Dermis blood vessel endothelial cell (primary cell): ENCODE results near the gene MYBPC1. TPM values are rescaled to one million over a fixed set of nuclear protein-coding genes. Genes with fewer than 3 reads are reported as not detected.
A peak's percentile ranks its signal among the peaks of the same experiment; 100 is the strongest.
"Not testable (repeated sequence)": the region's sequence is repeated elsewhere in the genome, so short reads cannot be mapped to it uniquely, and the experiment has no call there.

Experiments used
- DNase-seq: peaks from one replicate; pipeline ENCODE4 v3.0.0; 2010
- total RNA-seq: library from RNA; depleted of rRNA; stranded (reverse); fragments of >200 nt; gene quantifications from 2 replicates; pipeline ENCODE4 v1.2.3, GENCODE V29; 2014

MYBPC1 gene, protein sequence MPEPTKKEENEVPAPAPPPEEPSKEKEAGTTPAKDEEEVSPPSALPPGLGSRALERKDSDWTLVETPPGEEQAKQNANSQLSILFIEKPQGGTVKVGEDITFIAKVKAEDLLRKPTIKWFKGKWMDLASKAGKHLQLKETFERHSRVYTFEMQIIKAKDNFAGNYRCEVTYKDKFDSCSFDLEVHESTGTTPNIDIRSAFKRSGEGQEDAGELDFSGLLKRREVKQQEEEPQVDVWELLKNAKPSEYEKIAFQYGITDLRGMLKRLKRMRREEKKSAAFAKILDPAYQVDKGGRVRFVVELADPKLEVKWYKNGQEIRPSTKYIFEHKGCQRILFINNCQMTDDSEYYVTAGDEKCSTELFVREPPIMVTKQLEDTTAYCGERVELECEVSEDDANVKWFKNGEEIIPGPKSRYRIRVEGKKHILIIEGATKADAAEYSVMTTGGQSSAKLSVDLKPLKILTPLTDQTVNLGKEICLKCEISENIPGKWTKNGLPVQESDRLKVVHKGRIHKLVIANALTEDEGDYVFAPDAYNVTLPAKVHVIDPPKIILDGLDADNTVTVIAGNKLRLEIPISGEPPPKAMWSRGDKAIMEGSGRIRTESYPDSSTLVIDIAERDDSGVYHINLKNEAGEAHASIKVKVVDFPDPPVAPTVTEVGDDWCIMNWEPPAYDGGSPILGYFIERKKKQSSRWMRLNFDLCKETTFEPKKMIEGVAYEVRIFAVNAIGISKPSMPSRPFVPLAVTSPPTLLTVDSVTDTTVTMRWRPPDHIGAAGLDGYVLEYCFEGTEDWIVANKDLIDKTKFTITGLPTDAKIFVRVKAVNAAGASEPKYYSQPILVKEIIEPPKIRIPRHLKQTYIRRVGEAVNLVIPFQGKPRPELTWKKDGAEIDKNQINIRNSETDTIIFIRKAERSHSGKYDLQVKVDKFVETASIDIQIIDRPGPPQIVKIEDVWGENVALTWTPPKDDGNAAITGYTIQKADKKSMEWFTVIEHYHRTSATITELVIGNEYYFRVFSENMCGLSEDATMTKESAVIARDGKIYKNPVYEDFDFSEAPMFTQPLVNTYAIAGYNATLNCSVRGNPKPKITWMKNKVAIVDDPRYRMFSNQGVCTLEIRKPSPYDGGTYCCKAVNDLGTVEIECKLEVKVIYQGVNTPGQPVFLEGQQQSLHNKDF
- not detected in 2 replicates for total RNA-seq

DNA sequence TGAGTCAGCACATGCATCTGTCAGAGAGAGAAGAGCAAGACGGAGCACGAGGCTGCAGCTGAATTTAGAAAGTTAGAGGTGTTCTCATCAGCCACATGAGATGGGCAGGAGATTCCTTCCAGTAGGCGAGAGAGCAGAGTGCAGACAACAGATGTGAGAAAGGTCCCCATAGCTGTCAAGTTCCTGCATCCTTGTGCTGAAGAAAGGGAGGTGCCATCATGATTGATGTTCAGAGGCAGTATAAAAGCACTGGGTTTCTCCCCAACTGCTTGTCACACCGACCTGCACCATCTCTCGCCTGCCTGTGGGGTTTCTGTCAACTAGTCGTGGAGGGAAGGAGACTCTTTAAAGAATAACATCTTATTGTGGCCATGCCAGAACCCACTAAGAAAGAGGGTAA, at the start of gene MYBPC1:
TSS of gene MYBPC1 (plus strand) at position 272 of the 400 bp plus-strand sequence. CDS start at position 372, 100 bp downstream.
- no peak for DNase-seq

DNA sequence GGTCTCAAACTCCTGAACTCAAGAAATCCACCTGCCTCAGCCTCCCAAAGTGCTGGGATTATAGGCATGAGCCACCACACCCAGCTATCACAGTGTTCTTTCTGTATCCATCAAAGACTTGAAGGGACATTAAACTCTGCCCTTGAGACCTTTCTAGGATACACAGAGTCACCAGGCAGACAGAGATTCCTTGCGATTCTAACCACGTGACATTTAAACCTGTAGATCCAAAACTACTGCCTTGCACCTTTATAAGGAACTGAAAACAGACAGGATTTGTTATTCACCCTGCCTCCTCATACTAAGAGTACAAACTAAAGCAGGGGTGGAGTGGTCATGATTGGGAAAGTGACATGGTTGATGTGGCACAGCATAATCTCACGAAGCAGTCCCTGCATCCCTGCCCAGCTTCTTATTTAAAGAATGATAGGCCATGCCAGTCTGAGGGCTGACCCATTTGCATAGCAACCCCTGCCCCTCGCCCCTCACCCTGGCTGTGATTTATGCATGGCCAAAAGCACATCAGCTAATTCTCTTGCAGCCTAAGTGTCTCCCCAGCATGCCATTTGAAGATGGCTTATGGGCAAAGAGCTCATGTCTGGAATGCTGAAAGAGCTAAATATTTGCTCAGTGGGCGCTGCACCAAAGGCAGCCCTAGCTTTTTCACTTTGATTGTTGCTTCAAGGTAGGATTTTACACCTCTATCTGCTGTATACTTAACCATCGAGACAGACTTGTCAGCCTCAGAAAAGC, 43.2 kb upstream of the MYBPC1 start:
- no peak for DNase-seq

DNA sequence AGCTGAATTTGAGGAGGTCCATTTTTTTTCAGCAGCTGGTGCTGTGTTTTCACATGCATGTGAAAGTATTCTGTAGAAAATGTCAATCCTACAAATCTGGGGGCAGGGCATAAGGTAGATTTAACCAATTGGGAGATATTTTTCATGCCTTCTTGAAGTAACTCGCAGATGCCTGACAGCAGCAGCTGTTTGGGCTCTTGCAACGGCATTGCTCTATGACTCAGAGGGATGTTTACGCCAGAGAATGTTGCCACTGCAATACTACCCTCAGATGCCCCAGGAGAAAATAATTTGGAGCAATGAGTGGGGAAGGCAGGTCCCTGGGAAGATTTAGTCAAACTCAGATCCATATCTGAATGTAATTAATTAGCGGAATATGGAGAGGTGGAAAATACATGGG, 42.5 kb upstream of the MYBPC1 start:
- DNase-seq: no peak

DNA sequence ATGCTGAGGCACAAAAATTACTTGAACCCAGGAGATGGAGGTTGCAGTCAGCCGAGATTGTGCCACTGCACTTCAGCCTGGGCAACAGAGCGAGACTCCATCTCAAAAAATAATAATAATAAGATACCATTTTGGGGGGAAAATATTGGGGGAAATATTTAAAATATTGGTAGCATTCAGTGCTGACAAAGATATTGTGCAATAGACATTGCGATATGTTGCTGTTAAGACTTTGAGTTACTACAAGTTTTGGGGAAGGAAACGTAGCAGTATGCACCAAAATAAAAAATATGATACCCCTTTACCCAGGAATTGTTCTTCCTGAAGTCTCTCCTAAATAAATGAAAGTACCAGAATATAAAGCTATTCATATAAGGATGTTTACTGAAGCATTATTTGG, 37.7 kb upstream of the MYBPC1 start:
- DNase-seq: no peak

DNA sequence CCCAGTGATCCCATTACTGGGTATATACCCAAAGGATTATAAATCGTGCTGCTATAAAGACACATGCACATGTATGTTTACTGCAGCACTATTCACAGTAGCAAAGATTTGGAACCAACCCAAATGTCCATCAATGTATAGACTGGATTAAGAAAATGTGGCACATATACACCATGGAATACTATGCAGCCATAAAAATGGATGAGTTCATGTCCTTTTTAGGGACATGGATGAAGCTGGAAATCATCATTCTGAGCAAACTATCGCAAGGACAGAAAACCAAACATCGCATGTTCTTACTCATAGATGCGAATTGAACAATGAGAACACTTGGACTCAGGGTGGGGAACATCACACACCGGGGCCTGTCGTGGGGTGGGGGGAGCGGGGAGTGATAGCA, 36.0 kb upstream of the MYBPC1 start:
- DNase-seq: not testable (repeated sequence)

DNA sequence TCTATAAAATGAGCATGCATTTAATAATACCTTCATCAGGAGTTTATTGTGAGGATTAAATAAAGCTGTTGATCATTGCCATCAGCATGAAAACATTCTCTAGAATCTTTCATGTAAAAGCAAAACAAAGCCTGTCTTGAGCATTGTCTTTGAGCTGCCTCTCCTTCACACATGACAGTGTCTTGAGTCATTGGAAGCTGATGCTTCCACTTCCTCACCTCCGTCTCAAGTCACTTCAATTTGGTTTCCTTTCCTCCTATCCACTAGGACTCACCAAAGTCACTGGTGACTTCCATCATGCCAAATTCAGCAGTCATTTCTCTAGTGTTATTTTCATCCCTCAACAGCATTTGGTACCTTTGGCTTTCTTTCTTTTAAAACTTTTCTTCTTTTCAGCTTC, 31.6 kb upstream of the MYBPC1 start:
- DNase-seq: no peak

DNA sequence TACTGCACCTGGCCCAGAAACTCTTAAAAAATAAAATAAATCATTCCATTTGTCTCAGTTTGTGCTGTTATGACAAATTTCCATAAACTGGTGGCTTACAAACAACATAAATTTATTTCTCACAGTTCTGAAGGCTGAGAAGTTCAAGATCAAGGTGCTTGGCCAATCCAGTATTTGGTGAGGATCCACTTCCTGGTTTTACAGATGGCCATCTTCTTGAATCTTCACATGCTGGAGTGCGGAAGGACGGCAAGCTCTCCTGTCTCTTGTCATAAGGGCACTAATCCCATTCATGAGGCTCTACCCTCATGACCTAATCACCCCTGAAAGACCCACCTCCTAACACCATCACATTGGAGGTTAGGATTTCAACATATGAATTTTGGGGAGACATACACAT, 29.9 kb upstream of the MYBPC1 start:
- DNase-seq: no peak

DNA sequence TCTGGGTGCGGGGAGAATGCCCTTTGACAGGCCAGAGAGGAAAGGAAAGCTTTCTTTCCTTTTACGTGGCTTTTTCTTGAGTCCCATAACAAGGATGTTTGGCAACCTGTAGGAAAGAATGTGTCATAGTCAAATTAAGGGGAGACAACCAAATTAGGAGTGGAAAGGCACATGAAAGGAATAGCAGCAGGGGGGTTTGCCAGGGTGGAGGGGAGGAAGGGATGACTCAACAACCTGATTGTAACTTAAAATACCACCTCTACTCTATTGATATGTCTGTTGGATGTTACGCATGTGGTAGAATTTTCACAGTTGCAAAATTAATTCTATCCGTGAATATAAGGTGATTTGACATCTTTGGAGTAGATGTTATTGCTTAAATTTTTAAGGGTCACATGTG, 28.5 kb upstream of the MYBPC1 start:
- DNase-seq: peak; percentile 1

DNA sequence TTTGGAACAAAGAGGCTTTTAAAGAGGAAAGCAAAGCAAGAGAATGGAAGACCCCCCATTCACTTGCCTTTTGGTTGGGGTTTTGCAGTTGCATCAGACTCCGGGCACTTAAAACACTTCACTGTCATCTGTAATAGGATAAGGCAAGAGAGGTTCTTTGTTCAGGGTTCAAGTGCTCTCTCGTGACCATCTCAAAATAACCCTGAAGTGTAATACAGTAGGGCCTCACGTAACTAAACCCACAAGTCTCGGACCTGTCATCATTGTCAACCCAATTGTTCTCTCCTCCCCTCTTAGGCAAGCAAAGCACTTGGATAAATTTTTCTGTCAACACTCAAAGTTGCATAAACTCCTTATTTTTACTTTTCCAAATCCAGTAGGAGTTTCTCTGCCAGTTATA, 26.9 kb upstream of the MYBPC1 start:
- DNase-seq: no peak

DNA sequence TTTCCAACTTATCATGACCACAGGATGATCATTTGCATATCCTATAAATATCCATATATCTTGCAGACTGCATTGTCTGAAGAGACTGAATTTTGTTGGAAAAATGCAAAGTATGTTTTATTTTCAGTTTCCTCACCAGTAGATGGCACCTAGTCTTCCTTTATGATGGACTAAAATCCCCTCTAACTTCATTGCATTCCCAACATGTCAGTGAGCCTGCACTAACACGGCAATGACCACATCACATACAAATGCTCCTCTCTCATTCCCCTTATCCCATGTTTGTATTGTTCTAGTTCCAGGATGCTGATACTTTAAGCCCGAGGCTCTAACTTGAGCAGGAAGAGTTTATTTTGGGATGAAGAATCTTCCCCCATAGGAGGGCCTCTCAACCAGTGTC, 24.7 kb upstream of the MYBPC1 start:
- peak; percentile 13 for DNase-seq

DNA sequence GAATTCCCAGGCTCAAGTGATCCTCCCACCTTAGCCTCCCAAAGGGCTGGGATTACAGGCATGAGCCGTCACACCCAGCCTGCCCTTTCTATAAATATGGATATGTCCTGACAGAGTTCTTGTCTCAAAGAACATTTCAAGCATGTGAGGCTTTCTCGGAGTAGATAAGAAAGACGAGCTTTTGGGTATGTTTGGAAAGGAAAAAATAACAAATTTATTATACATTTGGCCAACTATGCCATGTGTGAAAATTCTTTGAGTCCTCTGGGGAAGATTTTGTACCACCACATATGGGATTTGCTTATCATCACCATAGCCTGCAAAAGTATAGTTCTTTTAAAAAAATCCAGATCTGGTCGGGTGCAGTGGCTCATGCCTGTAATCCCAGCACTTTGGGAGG, 23.7 kb upstream of the MYBPC1 start:
- DNase-seq: no peak

DNA sequence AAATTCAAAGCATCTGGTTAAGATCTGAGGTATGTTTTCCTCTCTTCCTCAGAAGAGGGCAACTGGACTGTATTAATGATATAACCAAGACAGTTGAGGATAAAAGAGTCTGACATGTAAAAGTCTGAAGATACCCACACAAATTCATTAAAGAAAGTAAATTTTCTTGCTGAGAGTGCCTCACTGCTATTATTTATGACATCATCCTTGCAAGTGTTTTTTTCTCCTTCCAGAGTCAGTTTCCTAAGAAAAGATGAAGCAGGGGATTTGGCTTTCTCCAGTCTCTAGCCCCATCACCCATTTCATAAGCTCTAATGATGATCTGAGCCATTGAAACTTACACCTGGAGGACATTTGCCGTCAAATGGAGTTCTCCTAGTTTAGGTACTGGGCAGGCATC, 21.0 kb upstream of the MYBPC1 start:
- DNase-seq: no peak

DNA sequence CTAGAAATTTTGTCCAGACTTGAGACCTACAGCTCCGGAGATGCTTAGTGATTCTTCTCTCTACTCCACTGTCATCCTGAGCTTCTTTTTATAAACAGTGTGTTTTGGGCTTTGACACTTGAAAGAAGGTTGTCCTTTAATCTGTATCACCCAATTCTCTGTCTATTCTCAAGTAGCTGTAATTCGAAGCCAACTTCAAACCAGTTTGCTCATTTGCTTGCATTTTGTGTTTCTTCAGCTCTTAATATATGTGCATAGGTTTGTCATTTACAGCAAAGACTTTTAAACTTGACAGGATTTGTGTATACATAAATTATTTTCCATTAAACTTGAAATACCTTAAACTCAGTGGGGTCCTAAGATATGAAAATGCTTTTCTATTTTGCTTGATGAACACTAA, 16.4 kb upstream of the MYBPC1 start:
- DNase-seq: no peak

DNA sequence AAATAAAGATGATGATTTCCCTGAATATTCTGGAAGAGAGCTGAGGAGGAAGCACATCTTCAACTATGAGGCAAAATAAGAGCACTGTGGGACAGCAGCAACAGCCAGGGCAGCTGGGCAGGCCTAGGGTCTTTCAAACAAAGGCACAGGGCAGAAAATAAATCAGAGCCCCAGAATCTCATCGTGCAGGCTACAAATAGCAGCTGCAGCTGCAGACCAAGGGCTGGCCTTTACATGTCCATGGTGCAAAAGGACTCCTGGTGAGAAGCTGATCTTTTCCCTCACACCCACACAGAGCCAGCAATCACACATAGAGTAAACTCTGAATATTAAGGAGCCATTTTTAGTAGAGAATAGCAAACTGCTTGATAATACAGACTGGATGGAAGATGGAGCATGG, 13.6 kb upstream of the MYBPC1 start:
- no peak for DNase-seq

DNA sequence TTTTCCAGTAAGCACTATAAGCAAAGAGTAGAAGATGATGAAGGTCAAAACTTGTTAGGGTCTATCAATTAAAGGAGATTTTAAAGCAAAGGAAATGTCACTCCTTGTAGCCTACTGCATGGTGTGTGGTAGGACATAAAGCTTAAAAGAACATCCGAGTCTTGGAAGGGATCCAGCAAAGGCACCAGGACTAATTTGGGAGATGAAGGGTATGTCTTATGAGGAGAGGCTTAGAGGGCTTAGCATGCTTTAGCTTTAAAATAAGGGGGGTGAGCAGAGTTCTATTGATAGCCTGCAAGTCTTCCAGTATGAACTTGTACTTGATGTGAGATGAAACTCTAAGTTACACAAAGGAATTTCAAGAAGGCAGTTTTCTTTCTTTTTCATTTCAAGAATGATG, 11.8 kb upstream of the MYBPC1 start:
- DNase-seq: no peak

DNA sequence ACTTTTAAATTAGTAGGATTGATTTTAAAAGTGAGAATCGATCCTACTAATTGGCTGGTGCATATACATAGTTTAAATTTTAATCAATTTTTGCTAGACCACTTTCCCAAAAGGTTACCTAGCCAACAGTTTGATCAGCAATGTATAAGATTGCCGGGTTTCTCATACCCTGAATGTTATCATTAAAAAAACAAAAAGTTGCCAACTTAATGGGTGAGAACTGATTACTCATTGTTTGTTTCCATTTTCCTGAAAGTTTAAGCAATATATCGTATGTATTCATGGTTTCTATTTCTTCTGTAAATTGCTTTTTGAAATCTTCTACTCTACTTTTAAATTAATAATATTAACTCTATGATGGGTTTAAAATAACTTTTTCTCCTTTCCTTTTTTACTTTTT, 4.4 kb upstream of the MYBPC1 start:
- no peak for DNase-seq

DNA sequence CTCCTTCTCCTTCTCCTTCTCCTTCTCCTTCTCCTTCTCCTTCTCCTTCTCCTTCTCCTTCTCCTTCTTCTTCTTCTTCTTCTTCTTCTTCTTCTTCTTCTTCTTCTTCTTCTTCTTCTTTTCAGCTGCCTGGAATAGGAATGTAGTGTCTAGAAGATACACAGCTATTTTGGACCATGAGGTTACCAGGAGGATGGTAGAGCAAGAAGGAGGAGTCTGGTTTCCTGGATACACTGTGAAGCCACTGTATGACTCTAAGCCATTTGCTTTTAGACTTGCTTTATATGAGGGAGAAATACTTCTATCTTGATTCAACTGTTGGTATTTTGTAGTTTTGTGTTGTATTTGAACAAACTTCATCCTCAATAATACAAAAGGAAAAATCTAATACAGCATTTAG, 3.0 kb upstream of the MYBPC1 start:
- no peak for DNase-seq

DNA sequence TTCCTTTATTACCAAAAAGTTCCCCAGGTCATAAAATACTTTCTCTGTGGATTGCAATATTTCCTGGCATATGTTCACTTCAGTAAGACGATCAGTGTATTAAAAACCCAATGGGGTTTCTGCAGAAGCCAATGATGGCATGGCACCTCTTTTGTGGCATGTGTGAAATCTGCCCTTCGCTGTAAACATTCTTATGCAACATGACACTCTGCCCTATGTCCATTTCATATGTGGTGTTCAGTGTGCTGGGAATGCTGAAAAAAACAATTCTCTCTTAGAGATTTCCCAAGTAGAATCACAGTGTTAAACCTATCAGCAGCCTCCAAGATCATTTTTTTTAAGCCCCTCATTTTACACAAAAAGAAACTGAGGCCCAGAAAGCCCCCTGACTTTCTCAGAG, 2.3 kb upstream of the MYBPC1 start:
- DNase-seq: no peak

DNA sequence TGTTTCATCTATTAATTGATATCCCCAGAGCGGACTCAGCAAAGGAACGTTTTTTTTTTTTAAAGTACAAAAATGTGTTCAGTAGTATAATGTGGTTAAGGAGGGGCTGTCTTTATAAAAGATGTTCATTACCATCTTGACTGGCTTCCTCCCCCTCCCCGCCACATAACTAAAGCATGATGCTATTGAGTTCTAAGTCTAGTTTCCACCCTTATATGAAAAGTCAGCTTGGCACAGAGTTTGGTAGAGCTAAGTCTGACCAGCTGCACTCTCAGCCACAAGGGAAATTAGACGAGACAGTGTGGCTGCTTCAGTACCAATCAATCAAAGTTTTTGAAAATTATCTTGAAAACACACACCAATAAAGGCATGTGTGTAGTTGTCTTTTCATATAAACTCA, 1.9 kb upstream of the MYBPC1 start:
- no peak for DNase-seq

DNA sequence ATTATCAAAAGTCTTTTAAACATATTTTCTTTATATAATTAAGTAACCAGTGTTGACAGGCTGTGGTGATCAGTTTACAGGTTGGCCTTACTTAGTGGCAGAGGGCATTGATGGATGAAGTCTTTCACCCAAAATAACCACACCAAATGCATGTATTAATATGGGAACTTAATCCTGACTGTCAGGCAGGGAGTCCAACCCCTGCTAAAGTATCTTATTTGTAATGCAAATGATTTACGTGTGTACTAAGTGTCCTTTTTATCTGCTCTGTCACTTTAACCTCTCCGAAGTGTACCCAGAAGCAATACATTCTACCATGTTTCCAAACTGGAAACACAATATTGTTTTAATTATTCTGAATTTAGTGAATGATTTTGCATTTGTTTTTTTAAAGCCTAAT, 1.4 kb downstream of the MYBPC1 start:
- no peak for DNase-seq

DNA sequence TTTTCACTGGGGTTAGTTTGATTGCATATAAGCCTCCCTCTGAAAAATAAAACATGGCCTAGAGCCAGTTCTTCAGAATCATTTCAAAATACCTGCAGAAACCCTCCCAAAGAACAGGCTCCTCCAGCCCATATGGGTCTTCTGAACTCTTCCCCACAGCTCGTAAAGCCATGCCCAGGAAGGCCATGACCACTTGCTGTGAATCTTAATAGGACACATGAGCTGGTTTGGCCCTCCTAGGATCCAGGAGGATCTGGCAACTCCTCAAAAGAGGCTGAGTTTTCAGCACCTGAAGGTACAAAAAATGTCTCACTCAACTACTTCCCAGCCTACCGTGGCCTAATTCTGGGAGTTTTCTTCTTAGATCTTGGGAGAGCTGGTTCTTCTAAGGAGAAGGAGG, 2.4 kb downstream of the MYBPC1 start:
- DNase-seq: no peak

DNA sequence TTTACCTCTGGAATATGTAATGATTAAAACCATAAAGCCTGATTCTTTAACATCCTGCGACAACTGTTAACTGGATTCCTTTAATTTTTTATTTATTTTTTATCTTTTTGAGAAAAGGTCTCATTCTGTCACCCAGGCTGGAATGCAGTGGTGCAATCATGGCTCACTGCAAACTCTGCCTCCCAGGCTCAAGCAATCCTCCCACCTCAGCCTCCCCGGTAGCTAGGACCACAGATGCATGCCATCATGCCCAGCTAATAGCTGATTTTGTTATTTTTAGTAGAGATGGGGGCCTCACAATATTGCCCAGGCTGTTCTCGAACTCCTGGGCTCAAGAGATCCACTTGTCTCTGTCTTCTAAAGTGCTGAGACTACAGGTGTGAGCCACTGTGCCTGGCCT, 3.7 kb downstream of the MYBPC1 start:
- no peak for DNase-seq

DNA sequence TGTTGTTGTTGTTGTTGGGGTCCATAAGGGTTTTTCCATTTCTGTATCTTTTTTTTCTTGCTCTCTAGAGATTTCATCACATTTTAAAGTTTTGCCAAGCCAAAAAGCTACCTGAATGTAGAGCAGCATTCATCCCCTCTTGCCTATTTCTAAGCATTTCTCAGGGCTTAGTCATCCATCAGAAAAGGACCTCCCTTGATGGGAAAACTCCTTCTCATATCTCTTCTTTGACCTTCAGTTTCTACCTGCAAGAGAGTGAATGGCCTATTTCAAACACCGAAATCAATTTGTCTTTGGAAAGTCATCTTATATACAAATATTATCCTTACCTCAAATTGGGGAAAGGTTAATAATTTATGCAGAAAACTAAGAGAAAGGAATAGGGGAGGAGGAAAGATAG, 4.5 kb downstream of the MYBPC1 start:
- DNase-seq: no peak
